ENCODE measurements around the gene PPIP5K1.

The PPIP5K1 gene

GRCh38 chr15:43516801-43517353, 73.1 kb downstream of the PPIP5K1 start:
- DNase-seq (ENCODE audit: low read depth): no peak
- no peak for TF ChIP-seq CTCF (IDR thresholded peaks at IDR 0.05; ENCODE audit: control insufficient read depth, extremely low read depth, insufficient read depth)
- no peak overlapping the region for H3K4me3 ChIP-seq (ENCODE audit: low read depth, low read length)

- H3K4me3 ChIP-seq (ENCODE audit: low read depth, low read length): no peak overlapping the region
- DNase-seq (ENCODE audit: low read depth): no peak
- no peak for TF ChIP-seq CTCF (IDR thresholded peaks at IDR 0.05; ENCODE audit: control insufficient read depth, extremely low read depth, insufficient read depth)
Observed at GRCh38 chr15:43516185-43516584, 73.8 kb downstream of the PPIP5K1 start.

- TF ChIP-seq CTCF (IDR thresholded peaks at IDR 0.05; ENCODE audit: control insufficient read depth, extremely low read depth, insufficient read depth): no peak
- DNase-seq (ENCODE audit: low read depth): no peak
- H3K4me3 ChIP-seq (ENCODE audit: low read depth, low read length): no peak overlapping the region
Observed at GRCh38 chr15:43515741-43516140, 74.3 kb downstream of the PPIP5K1 start.

- H3K4me3 ChIP-seq (ENCODE audit: low read depth, low read length): no peak overlapping the region
- DNase-seq (ENCODE audit: low read depth): no peak
- TF ChIP-seq CTCF (IDR thresholded peaks at IDR 0.05; ENCODE audit: control insufficient read depth, extremely low read depth, insufficient read depth): peak; percentile 36
Observed at GRCh38 chr15:43514241-43515057, 75.6 kb downstream of the PPIP5K1 start.

GRCh38 chr15:43513550-43513949, 76.5 kb downstream of the PPIP5K1 start:
- H3K4me3 ChIP-seq (ENCODE audit: low read depth, low read length): no peak overlapping the region
- DNase-seq (ENCODE audit: low read depth): no peak
- TF ChIP-seq CTCF (IDR thresholded peaks at IDR 0.05; ENCODE audit: control insufficient read depth, extremely low read depth, insufficient read depth): no peak

- DNase-seq (ENCODE audit: low read depth): no peak
- TF ChIP-seq CTCF (IDR thresholded peaks at IDR 0.05; ENCODE audit: control insufficient read depth, extremely low read depth, insufficient read depth): peak; percentile 44
- peak overlapping the region; percentile 71 for H3K4me3 ChIP-seq (ENCODE audit: low read depth, low read length)
Observed at GRCh38 chr15:43511012-43511885, 78.8 kb downstream of the PPIP5K1 start.

All from LNCaP clone FGC (cell line).